ENCODE results near the gene LRRFIP1.

- no peak for TF ChIP-seq POLR2A (IDR thresholded peaks at IDR 0.05)
- no peak for TF ChIP-seq CTCF (IDR thresholded peaks at IDR 0.05)
These were observed 105.5 kb downstream of the LRRFIP1 start for GRCh38 chr2:237732790-237733381.

Measured in uterus (tissue), 2 donors.